Measurements from ENCODE around the gene NCBP2L.

Gene NCBP2L

GRCh38 chrX:107829878-107830277 lies 52.3 kb downstream of the NCBP2L start:
- no peak overlapping the region for H3K27ac ChIP-seq
- no peak for TF ChIP-seq CTCF (conservative IDR thresholded peaks at IDR 0.05)

GRCh38 chrX:107831071-107831730 lies 53.7 kb downstream of the NCBP2L start:
- H3K27ac ChIP-seq = no peak overlapping the region
- TF ChIP-seq CTCF (conservative IDR thresholded peaks at IDR 0.05) = no peak

- no peak overlapping the region for H3K27ac ChIP-seq
- TF ChIP-seq CTCF (conservative IDR thresholded peaks at IDR 0.05) = no peak
These were observed 57.0 kb downstream of the NCBP2L start for GRCh38 chrX:107834275-107835201.

- H3K27ac ChIP-seq = no peak overlapping the region
- TF ChIP-seq CTCF (conservative IDR thresholded peaks at IDR 0.05) = no peak
These were observed 59.4 kb downstream of the NCBP2L start for GRCh38 chrX:107836958-107837357.

GRCh38 chrX:107840971-107841370 lies 63.4 kb downstream of the NCBP2L start:
- no peak for TF ChIP-seq CTCF (conservative IDR thresholded peaks at IDR 0.05)

GRCh38 chrX:107842715-107843400 lies 65.3 kb downstream of the NCBP2L start:
- no peak overlapping the region for H3K27ac ChIP-seq
- no peak for TF ChIP-seq CTCF (conservative IDR thresholded peaks at IDR 0.05)

More at GRCh38 chrX:107840971-107841370, 63.4 kb downstream of the NCBP2L start:
- no peak overlapping the region for H3K27ac ChIP-seq
